ENCODE measurements around the gene PPM1A.
A peak's percentile ranks its signal among the peaks of the same experiment; 100 is the strongest.

The PPM1A gene

DNA sequence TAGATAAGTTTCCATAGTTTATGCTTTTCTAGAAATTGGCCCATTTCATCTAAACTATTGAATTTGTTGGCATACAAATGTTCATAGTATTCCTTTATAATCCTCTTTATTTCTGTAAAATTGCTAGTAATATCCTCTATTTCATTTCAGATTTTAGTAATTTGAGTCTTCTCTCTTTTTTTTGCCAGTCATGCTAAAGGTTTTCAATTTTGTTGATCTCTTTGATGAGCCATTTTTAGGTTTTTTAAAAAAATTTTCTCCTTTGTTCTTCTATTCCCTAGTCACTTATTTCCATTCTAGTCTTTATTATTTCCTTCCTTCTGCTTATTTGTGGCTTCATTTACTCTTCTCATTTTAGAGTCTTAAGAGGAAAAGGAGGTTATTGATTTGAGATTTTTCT lies 19.4 kb upstream of the PPM1A start:
- DNase-seq = no peak

DNA sequence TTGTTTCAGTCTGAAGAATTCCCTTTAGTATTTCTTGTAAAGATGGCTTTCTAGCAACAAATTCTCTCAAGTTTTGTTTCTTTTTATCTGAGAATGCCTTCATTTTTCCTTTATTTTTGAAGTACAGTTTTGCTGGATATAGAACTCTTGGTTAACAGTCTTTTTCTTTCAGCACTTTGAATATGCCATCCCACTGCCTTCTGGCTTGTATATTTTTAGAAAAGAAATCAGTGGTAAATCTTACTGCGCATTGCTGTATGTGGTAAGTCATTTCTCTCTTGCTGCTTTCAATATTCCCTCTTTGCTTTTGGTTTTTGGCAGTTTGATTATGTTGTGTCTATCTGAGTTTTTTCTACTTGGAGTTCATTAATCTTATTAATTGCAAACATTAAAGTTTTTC lies 16.8 kb upstream of the PPM1A start:
- no peak for DNase-seq

DNA sequence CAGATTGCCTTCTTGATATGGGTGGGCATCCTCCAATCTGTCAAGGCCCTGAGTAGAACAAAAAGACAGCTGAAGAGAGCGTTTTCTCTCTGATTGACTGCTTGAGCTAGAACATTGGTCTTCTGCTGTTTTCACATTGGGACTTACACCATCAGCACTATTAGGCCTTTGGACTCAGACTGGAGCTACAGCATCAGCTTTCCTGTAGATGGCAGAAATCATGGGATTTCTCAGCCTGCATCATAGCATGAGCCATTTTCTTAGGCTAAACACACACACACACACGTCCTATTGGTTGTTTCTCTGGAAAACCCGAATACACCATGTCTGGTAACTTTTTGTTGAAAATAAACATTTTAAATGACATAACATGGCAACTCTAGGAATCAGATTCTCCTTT lies 15.8 kb upstream of the PPM1A start:
- no peak for DNase-seq

DNA sequence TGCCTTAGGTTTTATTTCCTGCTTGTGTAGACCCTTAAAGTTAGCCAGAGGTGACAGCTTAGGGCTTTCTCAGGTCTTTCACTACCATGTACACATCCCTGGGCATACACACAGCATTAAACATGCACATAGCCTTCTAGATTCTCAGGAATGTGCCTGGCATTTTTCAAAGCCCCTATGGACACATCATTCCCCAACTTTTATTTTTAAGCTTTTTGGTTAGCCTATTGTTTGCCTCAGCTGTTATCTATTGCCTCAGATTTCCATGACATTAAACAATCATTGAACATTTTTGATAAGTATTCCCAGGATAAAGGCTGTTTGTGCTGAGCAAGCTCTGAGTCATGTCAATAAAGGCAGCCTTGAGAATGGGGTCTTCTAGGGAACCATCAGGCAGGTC lies 15.1 kb upstream of the PPM1A start:
- DNase-seq = no peak

DNA sequence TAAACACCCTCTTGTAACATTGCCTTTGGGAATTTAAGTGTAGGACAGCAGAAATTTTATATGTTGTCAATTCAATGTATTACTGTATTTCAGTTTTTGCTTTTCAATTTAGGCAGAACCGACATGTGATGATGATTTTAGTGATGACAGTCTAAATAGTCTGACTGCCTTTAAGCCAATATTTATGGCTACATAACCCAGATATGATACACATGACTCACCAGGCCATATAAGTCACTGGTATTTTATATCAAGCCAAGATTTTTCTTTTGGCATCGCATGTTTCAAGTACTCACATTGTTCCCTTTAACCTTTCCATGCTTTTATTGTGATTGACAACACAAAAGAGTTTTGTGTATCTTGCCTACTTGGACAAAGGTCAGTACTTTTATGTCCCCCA lies 13.6 kb upstream of the PPM1A start:
- no peak for DNase-seq

DNA sequence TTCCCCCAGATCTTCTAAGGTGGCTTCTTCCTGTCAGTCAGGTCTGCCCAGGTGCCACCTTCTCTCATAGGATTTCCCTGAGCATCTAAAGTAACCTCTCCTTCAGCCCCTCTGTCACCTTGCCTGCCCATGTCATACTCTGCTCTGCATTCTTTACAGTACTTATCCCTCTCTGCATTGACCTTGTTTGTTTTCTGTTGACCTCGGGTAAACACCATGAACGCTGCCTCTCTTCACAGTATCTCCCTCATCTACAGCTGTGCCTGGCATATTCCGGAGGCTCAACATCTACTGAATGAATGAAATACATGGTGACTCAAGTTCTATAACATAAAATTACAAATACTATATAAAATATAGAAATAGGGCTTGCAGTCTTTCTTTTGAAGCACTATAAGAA lies 10.1 kb upstream of the PPM1A start:
- DNase-seq = no peak

DNA sequence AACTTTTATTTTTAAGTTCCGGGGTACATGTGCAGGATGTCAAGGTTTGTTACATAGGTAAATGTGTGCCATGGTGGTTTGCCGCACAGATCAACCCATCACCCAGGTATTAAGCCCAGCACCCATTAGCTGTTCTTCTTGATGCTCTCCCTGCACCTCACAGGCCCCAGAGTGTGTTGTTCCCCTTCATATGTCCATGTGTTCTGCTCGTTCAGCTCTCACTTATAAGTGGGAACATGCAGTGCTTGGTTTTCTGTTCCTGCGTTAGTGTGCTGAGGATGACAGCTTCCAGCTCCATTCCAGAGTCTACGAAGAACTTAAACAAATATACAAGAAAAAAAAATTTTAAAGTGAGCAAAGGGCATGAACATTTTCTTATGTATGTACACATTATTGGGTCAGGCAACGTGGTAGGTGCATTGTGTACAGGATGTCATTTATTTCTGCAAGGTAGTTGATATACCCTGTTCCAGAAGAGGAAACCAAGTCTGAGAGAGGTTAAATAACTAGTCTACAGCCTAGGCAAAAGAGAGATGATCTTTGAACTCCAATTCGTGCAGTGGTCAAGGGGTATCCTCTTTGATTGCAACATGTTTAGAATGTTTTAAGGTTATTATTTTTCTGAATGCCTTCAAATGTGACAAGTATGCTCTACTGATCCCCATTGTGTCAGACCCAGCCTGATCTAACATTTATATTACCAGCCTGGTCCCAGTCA lies 8.7 kb upstream of the PPM1A start:
- DNase-seq = no peak

DNA sequence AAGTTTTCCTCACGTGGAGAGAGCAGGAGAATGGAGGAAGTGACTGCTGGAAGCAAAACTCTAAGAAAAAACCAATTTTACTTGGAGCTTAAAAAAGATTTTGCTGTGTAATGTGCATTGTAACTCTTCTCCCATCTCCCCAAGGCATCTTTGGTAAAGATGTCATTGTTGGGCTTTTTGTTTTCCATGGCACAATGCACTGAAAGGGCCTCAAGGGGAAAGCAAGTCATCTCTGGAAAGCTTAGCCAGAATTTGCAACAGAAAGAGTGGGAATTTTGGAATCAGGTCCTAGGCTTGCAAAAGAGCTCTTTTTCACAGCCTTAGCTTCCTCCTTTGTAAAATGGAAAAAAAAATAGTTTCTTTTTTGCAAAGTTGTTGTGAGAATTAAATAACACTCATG lies 7.9 kb upstream of the PPM1A start:
- DNase-seq = no peak

DNA sequence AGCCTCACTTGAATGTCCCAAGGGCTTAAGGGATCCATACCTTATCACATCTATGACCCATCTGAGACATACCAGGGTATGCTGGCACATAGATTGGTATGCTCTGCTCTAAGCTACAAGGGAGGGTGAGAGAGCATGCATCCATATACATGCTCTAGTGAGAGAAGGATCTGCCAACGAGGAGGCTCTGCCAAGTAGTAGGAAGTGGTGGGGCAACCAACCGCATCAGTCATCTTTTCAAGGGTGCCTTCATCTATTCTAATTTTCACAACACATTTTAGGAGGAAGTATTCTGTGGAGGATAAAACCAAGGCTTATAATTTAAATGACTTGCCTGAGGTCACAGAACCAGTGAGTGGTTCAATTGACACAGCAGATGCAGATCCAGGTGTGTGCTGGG lies 6.6 kb upstream of the PPM1A start:
- DNase-seq = no peak

DNA sequence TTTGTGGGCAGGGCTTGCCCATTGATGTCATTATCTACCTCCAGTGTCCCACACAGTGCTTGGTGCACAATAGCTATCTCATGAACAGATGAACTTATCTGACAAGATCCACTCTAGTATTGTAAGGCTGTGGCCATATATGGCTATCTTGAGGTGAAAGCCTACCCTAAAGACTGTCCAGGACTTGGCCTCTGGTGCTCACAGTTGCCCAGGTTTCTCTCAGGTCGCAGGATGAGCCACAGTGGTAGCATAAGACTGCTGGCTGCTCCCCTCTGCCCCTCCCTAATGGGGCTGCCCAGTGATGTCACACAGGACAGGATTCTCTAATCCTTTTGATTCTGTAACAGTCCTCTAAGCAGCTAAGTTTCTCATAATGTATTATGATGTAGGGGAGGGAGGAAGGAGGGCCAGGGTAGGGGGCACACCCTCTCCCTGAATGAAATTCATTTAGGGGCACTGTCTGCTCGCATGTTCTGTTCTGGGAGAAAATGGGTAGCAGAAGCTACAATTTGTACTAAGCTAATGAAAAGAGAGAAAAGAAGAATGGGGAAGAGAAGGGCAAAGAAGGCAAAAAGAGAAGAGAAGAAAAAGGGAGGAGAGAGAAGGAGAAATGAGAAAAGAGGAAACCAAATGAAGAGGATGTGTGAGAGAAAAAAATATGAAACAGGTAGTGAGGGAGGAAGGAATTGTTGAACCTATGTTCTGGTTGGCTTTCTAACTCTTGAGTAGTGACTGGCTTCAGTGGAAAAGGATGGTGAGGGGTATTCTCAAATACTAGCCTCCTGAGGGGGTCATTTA lies 3.4 kb upstream of the PPM1A start:
- DNase-seq = peak in 1 of 2 experiments; percentile 1

DNA sequence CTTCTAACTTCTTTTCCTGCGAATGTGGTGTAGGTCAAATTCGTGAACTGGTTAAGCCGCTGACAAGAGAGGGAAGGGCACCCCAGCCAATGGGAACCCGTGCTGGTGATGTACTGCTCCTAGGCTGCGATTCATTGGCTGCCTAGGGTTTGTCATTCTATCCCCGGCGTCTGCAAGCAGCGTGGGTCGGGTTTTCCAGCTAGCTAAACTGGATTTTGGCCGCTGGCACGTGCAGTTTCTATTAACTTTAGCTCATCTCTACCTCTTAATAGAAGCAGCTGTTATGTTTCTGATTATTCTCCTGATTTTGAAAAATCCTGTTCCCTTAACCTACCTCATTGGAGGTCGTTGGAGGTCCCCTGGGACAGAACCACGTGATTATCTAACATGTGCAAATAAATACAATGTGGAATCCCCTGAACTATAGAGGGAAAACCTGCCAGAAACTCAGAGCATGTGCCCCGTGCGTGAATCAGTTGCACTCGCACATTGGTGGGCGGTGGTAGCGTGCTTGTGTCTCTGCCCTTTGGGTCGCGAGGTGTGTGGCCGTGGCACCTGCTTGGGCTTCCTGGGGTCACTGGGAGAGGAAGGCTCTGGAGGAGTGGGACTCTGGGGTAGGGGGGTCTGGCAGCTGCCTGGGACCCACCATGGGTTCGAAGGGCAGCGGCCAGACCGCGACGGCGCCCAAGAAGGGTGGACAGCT lies 876 bp upstream of the PPM1A start:
- peak; percentile 85 to 89 for DNase-seq

DNA sequence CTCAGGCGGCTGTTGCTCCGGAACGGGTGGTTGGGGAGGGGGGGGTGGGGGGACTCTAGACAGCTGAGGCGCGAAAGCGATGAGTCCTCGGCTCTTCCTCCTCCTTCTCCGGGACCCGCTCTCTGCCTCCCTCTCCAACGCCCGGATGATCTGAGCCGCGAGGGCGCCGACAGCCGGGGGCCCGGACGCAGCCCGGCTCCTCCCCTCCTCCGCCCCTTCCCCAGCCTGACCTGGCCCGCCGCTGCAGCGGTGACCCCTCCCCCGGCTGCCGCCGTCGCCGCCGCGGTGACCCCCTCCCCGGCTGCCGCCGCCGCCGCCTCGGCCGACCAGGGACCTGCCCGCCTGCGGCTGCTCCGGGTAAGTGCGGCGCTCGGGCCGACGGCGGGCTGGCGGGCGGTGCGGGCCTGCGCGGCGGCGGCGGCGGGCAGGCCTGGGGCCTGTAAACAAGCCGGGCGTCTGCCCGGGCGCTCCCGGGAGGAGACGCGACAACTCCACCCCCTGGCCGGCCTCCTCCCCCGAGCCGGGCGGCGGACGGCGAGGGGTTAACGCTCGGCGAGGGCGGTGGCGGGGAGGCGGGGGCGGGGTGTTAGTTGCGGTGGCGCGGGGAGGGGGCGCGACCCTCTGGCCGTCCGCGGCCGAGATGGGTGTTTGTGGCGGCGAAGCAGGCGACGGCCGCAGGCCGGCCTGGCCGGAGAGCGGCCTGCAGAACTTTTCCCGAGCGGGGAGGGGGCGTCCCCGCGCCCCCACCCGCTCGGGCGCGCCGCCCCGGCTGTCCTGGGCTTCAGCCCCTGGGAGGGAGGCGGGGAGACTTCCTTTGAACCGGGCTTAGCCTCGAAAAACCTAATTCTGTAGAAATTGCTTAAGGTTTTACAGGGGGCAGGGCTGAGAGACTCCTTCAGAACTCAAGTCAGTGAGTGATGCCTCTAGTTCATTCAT lies 568 bp downstream of the PPM1A start:
- peak; percentile 56 to 72 for DNase-seq

DNA sequence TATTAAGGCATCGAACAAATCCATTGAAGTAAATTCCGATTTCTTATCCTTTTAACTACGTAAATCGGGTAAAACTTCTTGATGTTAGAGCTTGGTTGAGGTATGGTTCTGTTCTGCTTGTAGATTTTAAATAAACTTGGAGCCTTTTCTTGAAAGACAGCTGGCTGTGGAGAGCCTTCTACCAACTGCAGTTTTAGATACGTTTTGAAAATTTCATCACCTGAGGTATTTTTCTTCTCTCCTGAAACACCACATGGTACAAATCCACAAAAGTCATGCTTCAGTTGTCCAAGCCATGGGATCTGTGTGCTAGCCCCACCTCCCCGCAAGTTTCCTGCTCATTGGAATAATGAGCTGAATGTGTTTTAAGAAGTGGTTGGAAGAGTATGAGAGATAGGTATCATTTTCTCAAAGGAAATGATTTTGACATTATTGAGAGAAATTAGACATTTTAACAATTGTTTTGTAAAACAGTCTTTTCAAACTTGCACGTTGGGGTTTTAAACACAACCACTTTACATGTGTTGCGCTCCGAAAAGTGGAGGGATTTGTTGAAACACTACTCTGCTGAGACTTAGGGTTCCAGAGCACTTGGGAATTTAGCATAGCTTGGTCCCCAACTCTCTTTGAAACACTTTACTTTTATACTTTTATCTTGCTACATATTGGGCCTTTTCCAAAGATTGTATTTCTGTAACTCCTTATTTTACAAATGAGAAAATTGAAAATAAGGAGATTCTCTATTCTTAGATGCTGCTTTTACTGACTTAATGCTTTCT lies 1.4 kb downstream of the PPM1A start:
- peak in 1 of 2 experiments; percentile 8 for DNase-seq

DNA sequence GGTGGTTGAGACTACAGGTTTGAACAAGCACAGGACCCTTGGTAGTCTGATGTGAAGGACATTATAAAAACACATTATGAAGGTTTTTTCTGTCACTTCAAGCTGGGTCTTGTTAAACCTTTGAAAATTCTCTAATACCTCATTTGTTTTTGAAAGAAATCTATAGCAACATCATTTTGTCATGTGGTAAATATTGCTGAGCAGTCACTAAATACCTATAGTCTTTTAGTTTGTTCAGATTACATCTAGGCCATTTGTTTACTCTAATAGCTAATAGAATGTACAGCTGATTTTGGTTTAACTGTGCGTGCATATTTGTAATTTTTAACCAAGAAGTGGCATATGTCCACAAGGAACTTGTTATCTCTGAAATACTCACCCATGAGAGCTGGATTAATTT lies 2.9 kb downstream of the PPM1A start:
- no peak for DNase-seq

DNA sequence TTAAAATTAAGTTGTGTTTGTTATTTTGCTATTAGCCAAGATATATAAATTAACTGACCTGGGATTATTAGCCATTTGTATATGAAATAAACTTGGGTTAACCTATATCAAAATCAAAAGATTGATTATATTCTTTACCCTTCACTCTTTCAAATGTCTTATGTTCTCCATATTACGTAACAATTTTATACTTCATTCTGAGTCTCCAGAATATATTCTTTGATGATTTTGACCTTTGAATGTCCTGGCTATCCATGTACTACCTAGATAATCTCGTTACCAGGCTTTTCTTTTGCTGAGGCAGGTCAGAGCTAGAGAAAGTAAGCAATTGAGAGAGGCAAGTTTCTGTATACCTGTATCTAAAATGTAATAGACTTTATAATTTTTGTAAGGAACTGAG lies 3.6 kb downstream of the PPM1A start:
- DNase-seq = no peak

DNA sequence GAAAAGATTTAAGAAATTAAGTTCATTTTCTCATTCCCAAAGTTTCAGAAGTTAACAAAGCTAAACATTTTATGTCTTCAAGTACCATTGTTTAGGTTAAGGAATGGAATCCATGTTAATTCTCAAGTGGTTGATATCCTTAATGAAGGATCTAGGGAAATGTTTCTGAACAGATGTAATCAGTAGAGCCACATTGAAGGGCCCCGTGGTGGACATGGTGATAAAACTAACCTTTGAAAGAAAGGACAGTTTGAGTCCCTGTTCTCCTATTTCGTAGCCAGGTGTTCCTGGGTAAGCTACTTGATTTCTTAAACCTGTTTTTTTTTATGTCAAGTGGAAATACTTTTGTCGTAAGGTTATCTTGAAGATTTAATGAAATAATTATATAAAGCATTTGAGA lies 4.6 kb downstream of the PPM1A start:
- DNase-seq = no peak

DNA sequence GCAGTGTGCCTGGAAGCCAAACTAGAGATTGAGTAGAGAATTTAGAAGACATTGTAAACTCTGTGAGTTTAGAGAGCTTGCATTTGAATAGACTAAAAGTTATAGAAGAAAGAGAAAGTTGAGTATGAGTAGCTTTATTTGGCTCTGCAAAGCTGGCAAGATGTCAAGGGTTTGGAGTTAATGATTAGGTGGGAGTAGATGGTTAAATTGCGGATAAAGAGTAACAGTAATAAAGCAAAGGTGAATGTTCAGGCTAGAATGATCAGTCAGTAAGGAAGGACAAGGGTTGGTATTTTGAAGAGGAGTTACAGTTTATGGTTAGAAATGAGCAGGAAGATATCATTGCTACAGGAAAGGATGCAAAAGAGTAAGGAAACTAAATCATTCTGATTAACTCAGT lies 5.2 kb downstream of the PPM1A start:
- no peak for DNase-seq

DNA sequence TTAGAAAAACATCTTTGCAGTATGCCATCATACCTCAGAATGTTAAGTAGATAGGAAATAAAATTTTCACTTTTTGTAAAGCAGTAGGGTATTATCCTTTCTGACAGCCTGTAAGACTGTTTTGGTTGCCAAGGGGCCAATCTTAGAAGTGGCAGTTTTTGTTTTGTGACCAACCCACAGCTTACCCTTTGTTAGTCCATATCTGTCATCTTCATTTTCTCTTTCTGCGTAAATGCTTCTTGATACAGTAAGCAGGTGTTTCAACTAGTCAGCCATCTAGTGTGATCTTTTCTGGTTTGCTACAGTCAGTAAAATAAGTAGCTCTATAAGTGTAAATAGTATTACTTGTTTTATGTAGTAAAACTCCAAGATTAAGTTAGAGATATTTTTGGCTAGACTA lies 8.8 kb downstream of the PPM1A start:
- no peak for DNase-seq

DNA sequence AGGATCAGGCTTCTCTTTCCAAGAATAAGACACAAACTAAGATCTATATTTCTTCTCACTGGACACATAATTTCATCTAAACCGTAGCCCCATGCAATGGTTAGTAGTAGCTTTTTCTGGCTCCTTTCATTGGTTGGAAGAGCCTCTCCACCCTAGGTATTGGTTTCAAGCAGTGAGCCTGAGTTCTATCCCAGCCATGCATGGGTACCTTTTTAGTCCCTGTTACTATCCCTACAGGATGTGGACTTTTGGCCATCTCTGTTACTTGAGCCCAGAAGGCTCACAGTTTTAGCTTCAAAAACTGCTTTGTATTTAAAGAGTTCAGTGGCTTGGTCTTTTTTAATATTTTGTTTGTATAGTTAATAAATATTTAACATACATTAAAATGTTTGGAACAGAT lies 16.1 kb downstream of the PPM1A start:
- no peak for DNase-seq

DNA sequence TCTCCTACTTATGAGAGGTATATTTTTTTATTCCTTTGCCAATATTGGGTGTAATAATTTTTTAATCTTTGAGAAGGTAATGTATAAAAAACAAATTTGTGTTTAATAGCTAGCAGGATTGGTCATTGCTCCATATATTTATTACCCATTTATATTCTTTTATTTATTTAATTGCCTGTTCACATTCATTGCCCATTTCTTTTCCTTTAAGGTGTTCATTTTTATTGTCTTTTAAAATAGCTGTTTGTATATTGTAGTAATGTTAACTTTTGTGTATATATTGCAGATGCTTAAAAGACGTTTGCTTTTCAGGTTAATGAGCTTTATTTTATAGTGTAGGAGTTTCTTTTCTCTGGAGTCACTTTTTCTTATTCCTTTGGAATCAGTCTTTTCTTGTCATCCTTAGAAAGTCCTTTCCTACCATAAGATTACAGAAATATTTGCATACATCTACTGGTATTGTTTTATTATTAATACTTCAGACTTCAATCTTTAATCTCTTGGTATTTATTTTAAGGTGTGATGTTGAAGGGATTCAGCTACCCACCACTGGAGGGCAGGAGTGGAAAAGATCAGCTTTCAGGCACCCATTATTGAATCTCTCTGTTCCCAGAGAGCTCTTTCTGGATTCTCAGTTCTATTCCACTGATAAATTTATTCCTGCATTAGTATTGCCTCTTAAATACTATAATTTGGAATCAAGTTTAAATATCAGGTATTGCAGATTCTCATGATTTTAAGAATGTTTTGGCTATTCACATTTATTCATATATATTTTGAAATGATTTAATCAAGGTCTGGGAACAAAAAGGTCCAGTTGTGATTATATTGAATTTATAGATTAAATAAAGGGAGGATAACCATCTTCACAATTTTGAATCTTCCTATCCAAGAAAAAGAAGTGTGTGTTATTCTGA lies 17.3 kb downstream of the PPM1A start:
- peak; percentile 15 to 22 for DNase-seq

DNA sequence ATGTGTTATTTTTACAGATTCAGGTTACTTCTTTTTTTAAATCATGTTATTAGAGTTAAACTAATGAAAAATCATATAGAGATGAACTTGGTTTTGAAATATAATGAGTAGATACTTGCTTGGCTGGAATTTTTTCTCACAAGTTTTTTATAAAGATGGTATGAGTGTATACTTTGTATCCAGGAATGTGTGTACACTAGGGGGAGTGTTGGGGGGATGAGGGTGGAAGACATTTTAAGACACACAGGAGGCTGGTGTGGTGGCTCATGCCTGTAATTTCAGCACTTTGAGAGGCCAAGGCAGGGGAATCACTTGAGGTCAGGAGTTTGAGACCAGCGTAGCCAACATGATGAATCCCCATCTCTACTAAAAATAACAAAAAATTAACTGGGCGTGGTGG lies 23.2 kb downstream of the PPM1A start:
- DNase-seq = no peak

All from SHP77 (cell line).